GM21737 (cell line): ENCODE measurements around the gene NETO2.
"Not testable (repeated sequence)": the region's sequence is repeated elsewhere in the genome, so short reads cannot be mapped to it uniquely, and the experiment has no call there.

Experiments
- ATAC-seq: cut with Tn5 transposase; IDR thresholded peaks from one replicate; pipeline ENCODE4 v1.9.1; 2021; ENCODE audit warnings: mild to moderate bottlenecking, moderate library complexity; ENCODE audit not compliant: unreplicated experiment

The NETO2 gene

GRCh38 chr16:47136099-47136842 is 7.5 kb downstream of the NETO2 start:
- ATAC-seq = no peak

GRCh38 chr16:47134550-47134949 is 9.2 kb downstream of the NETO2 start:
- no peak for ATAC-seq

- ATAC-seq = no peak
These were observed 11.4 kb downstream of the NETO2 start for GRCh38 chr16:47132308-47132707.

- no peak for ATAC-seq
These were observed 13.8 kb downstream of the NETO2 start for GRCh38 chr16:47129755-47130435.

- ATAC-seq = no peak
These were observed 16.2 kb downstream of the NETO2 start for GRCh38 chr16:47127541-47127940.

GRCh38 chr16:47125757-47126156 is 18.0 kb downstream of the NETO2 start:
- no peak for ATAC-seq

GRCh38 chr16:47113130-47113529 is 30.6 kb downstream of the NETO2 start:
- no peak for ATAC-seq

- ATAC-seq = no peak
These were observed 32.8 kb downstream of the NETO2 start for GRCh38 chr16:47110939-47111338.

GRCh38 chr16:47109361-47109760 is 34.4 kb downstream of the NETO2 start:
- no peak for ATAC-seq

- ATAC-seq = not testable (repeated sequence)
These were observed 40.8 kb downstream of the NETO2 start for GRCh38 chr16:47102921-47103320.

GRCh38 chr16:47097154-47097553 is 46.6 kb downstream of the NETO2 start:
- ATAC-seq = not testable (repeated sequence)

GRCh38 chr16:47096297-47096696 is 47.4 kb downstream of the NETO2 start:
- no peak for ATAC-seq

- no peak for ATAC-seq
These were observed 59.5 kb downstream of the NETO2 start for GRCh38 chr16:47084198-47084597.

- no peak for ATAC-seq
These were observed 61.5 kb downstream of the NETO2 start for GRCh38 chr16:47082099-47082865.

GRCh38 chr16:47081115-47081514 is 62.6 kb downstream of the NETO2 start:
- no peak for ATAC-seq

GRCh38 chr16:47079860-47080259 is 63.9 kb downstream of the NETO2 start:
- no peak for ATAC-seq

GRCh38 chr16:47073223-47074155 is 70.3 kb downstream of the NETO2 start:
- ATAC-seq = no peak

- ATAC-seq = no peak
These were observed 71.6 kb downstream of the NETO2 start for GRCh38 chr16:47072158-47072557.

GRCh38 chr16:47069841-47070584 is 73.7 kb downstream of the NETO2 start:
- no peak for ATAC-seq

- no peak for ATAC-seq
These were observed 74.4 kb downstream of the NETO2 start for GRCh38 chr16:47069313-47069712.
